Eye (tissue), 1 donor: ENCODE data around the gene AMH.
"Not testable (repeated sequence)": the region's sequence is repeated elsewhere in the genome, so short reads cannot be mapped to it uniquely, and the experiment has no call there.

Experiments
- DNase-seq: peaks from one replicate; pipeline ENCODE4 v3.0.0-alpha.2; 2015

The AMH gene

DNA sequence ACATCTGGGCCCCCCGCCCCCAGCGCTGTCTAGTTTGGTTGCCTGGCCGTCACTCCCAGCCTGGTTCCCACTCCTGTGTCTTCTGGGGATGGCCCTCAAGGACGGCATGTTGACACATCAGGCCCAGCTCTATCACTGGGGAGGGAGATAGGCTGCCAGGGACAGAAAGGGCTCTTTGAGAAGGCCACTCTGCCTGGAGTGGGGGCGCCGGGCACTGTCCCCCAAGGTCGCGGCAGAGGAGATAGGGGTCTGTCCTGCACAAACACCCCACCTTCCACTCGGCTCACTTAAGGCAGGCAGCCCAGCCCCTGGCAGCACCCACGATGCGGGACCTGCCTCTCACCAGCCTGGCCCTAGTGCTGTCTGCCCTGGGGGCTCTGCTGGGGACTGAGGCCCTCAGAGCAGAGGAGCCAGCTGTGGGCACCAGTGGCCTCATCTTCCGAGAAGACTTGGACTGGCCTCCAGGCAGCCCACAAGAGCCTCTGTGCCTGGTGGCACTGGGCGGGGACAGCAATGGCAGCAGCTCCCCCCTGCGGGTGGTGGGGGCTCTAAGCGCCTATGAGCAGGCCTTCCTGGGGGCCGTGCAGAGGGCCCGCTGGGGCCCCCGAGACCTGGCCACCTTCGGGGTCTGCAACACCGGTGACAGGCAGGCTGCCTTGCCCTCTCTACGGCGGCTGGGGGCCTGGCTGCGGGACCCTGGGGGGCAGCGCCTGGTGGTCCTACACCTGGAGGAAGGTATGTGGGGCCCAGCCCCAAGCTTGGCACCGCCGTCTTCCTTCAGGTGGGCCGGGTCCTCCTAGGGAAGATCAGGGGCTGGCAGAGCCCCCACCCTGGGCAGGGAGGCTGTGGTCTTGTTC is at the start of gene AMH:
Gene AMH, plus strand, starts transcription at position 314 of the 857 bp plus-strand sequence. Its CDS starts 10 bp downstream, at position 324.
- no peak for DNase-seq

DNA sequence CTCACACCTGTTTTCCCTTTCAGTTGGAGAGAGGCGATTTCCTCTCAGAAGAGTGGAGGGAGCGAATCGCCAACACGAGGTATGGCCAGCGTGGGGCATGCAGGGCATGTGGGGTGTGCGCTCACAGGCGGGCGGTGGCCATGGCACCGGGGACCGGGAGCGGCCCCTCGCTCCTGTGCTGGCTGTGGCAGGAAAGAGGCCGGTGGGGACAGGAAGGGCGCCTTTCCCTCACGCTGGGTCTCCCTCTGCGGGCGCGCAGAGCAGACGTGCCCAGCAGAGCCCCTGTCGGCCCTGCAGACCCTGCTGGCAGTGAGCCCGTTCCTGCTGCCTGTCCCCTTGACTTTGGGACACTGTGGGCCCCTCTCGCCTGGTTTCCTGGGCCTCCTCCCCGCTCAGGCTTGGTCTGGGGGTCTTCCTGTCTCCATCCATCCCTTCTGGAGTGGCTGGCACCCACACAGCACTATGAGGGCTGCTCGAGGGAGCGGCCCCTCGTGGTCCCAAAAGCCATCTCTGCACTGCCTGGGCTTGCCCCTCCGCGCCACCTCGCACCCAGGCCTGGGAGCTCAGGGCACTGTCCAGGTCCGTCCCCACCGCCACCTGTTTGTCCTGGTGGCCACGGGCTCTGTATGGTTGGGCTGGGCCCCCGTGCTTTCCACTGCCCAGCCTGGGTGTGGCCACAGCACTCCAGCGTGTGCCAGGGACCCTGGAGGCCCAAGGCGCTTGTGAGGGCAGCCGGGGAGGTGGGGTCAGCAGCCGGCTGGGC is 49.1 kb upstream of the AMH start:
- DNase-seq: no peak

DNA sequence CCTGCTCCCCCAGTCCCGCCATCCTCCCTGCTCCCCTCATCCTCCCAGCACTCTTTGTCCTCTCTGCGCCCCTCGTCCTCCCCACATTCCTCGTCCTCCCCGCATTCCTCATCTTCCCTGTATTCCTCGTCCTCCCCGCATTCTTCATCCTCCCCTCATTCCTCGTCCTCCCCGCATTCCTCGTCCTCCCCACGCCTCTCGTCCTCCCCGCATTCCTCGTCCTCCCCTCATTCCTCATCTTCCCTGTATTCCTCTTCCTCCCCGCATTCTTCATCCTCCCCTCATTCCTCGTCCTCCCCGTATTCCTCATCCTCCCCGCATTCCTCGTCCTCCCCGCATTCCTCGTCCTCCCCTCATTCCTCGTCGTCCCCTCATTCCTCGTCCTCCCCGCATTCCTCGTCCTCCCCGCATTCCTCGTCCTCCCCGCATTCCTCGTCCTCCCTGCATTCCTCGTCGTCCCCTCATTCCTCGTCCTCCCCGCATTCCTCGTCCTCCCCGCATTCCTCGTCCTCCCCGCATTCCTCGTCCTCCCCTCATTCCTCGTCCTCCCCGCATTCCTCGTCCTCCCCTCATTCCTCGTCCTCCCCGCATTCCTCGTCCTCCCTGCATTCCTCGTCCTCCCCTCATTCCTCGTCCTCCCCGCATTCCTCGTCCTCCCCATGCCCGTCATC is 48.4 kb upstream of the AMH start:
- DNase-seq: not testable (repeated sequence)

DNA sequence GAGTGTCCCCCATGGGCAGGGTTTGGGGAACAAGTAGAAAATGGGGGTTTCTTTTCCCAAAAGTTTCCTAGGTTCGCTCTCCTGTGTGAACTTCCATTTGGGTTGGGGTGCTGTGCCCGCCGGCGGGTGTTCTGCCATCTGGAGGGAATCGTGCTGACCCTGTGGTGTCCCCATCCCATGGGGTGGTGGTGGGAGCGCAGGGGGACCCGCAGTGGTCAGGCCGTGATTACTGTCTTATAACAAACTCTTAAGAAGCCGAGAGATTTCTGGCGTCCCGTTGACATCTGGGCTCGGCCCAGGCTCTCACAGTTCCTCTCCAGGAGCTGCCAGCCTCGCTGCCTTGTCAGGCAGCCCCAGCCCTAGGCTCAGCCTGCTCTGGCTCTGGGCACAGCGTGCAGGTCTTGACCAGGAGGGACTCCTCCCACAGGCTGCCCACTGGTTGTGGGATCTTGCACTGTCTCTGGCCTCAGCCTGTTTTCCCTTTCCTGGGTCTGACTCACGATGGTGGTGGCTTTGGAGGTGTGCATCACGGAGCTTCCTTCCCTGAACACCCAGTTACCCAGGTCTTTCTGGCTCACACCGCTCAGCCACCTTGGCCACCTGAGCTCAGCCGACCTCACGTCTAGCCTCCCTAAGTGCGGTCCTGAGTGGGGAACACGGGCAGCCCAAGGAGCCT is 47.5 kb upstream of the AMH start:
- DNase-seq: no peak

DNA sequence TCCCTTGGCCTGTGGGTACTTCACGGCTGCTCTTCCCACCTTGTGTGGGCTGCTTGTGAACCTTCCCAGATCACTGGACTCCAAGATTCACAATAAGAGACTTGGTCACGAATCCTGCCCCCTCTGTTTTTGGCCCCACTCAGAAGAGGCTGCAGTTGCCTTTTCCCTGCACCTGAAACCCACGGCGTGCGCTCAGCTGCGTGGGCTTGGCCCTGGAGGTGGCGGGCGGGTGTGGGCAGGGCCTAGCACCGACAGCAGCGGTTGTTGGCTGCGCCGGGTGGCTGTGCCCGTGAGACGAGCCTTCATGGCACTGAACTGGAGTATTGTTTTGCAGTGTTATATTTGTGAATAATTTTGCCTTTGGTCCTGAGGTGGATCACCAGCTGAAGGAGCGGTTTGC is 46.8 kb upstream of the AMH start:
- DNase-seq: no peak

DNA sequence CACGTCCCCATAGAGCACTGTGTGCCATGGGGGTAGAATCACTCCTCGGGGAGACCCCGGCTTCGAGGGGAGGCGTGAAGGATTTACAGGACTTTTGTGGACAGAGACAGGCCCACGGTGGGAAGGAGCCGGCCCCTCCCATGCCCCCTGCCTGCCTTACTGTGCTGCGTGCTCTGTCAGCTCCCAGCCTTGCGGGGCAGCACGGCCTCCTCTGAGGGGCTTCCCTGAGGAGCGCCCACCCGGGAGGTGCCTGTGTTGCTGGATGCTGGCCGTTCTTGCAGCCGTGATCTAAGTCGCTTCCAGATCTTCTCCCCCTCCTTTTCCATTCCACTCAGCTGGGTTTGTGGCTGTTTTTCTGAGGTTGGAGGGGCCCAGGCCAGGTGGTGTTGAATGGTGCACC is 42.1 kb upstream of the AMH start:
- no peak for DNase-seq

DNA sequence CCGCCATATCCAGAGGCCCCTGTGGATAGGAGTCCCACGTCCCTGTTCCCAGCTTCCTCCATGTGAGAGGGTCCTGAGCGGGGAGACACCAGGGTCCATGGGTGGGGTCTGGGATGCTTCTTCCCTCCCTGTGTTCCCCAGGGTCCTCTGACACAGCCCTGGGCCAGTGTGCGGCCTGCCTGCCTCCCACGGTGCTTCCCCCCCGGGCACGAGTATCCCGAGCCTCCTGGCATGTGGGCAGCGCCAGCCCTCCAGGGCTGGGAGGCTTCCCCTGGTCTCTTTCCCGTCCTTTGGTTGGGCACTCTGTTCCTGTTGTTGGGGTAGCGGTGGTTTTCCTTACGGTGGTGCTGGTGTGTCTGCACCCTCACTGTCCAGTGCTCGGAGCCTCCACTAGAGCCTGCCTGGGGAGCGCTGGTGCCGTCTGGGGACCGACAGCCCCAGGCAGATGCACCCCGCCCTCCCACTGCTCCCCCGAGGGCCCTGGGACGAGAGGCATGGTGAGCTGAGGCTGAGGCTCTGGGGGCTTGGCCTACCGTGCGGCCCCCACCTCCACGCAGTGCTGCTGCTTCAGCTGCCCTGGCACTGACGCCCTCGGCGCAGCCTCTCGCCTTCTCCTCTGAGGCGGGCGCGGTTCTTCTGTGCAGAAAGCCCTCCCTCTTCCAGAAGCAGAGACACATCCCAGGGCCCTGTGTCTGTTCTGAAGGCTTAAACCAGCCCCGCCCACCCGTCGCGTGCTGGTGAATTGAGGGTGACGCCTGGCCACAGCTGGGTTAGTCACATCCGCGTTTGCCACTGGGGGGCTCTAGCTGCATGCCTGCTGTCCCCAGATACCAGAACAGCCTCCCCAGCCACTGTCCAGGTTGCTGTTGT is 40.9 kb upstream of the AMH start:
- DNase-seq: peak; percentile 45

DNA sequence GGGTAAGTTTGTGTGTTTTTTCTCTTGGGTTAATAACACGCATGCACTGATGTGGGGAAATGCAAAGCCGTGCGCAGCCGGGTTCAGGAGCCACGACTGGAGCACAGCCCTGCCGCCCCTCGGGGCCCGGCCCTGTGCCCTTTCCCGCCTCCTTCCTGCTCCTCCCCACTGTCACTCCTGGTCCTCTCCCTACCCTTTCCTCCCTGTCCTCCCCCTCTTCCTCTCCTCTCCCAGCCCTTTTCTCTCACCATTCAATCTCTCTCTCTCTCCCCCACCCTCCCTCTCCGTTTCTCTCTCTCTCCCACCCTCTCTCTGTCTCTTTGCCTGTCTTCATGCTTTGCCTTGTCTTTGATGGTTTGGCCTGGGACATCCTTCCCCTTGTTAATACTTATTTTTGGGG is 40.1 kb upstream of the AMH start:
- DNase-seq: no peak

DNA sequence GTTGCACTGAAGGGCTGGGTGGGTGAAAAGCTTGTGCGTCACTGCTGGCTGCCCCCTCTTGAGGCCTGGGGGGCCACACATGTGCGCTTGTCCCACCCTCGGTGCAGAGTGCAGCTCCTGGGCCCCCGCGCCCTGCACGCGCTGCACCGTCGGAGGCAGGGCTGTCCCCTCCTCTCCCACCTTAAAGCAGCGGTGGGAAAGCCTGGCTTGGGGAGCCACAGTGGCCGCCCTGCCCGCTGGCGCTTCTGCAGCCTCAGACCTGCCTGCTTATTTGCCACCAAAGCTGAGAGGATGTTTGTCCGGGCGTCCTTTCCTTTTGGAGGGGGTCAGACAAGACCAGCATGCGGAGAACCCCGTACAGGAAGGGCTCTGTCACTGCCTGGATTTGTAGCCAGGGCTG is 39.7 kb upstream of the AMH start:
- DNase-seq: no peak

DNA sequence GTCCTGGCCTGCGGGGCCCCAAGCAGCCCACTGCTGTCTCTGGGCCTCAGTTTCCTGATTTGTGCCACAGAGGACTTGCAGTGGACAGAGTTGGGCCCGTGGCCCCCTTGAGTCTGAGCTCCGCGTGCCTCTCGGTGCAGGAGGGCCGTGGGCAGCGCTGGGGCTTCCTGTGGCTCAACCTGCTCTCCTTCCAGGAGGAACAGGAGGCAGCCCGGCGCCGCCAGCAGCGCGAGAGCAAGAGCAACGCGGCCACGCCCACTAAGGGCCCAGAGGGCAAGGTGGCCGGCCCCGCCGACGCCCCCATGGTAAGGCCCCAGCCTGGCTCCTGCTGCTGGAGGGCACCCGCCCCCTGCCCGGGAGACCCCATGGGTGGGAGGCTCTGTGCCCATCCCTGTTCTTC is 38.9 kb upstream of the AMH start:
- no peak for DNase-seq

DNA sequence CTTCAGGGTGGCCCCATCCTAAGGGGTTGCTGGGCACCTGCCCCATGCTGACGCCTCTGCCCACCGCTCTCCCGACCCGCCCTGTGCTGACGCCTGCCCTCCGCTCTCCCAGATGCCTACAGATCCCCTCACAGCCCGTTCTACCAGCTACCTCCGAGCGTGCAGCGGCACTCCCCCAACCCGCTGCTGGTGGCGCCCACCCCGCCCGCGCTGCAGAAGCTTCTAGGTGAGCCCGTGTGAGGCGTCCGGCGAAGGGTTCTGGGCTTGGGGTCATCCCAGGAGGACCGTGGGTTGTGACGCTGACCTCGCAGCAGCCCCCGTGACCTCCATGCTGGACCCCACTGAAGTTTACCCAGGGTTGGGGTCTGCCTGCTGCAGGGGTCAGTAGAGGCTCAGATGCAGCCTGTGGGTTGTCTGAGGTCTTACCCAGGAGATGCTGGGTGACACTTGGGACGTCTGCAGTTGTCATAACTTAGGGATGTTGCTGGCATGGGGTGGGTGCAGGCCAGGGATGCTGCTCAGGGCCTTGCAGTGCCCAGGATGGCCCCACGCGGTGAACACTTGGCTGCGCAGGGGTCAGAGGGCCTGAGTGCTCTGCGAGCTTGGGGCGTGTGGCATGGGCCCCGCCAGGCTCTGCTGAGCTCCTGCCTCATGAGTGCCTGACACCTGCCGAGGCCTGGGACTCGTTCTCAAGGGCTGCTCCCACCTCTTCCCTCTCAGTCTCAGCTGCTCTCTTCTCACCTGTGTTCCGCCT is 38.0 kb upstream of the AMH start:
- DNase-seq: no peak

DNA sequence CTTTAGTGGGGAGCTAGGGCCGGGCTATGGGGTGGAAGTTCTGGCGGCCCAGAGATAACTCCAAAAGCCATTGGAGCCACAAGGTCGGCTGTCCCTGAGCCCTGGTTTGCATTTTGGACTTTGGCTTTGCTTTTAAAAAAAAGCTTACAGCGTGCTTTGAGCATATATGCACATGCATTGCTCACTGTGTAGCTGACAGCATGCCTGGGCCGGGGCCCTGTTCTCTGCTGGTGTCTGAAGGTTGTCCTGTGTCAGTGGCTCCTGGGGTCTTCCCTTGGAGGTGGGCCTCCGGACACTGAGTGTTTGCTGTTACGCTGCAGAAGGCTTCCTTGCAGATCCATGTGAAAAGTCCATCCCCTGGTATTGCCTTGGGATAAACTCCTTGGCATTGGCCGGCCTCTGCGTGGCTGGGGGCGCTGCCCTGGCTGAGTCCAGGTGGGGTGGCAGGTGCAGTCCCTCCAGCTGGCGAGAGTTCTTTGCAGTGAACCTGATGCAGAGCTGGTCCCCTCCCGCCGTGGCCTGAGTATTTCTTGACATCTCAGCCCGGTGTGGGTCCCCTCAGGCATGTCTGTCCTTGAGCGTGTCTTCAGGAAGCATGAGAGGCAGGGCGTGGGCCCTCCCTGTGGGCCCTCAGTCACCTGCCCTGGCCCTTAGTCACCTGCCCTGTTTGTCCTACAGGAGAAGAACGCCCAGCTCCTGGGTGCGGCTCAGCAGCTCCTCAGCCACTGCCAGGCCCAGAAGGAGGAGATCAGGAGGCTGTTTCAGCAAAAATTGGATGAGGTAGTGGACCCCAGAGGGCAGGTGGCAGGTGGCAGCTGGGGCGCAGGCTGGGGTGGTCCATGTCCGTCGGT is 36.0 kb upstream of the AMH start:
- DNase-seq: peak; percentile 21

DNA sequence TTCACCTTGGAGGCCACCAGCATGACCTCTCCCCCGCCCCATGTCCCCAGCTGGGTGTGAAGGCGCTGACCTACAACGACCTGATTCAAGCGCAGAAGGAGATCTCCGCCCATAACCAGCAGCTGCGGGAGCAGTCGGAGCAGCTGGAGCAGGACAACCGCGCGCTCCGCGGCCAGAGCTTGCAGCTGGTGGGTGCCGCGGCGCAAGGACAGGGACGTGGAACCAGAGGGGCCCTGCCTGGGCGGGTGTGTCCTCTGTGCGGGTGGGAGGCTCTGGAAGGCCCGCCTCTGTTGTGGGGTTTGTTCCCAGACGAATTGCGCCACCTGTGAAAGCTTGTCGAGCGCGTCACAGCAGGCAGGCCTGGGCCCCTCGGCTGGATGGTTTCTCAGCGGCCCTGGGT is 35.3 kb upstream of the AMH start:
- peak; percentile 55 for DNase-seq

DNA sequence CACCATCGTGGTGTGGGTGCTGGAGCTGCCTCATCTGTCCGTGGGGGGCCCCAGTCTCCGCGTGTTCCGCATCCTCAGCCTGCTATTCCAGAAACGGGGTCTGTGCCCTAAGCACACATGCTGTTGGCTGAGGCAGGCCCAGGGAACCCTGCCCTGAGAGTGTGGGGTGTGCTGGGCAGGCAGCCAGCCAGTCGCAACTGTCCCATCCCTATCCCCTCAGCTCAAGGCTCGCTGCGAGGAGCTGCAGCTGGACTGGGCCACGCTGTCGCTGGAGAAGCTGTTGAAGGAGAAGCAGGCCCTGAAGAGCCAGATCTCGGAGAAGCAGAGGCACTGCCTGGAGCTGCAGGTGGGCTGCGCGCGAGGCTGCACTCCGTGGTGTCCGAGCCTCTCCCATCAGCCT is 34.9 kb upstream of the AMH start:
- DNase-seq: no peak

DNA sequence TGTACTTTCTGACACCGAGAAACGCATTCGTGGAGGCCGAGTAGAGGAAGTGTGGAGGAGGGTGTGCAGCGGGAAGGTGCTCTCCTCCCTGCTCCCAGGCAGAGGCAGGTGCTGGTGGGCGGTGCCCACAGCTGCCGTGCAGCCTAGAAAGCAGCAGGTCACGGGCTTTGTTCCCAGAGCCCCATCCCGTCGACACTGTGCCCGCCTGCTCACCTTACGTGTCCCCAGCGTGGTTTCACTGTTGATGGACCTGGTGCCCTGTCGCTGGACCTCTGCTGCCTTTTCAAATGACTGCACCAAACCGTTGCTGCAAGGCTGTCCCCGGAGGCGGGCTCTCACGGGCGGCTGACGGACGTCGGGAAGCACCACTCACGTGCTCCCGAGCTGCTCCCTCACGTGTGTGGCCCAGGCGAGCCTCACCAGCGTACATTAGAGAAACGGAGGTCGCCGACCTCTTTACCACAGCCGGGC is 33.8 kb upstream of the AMH start:
- peak; percentile 43 for DNase-seq

DNA sequence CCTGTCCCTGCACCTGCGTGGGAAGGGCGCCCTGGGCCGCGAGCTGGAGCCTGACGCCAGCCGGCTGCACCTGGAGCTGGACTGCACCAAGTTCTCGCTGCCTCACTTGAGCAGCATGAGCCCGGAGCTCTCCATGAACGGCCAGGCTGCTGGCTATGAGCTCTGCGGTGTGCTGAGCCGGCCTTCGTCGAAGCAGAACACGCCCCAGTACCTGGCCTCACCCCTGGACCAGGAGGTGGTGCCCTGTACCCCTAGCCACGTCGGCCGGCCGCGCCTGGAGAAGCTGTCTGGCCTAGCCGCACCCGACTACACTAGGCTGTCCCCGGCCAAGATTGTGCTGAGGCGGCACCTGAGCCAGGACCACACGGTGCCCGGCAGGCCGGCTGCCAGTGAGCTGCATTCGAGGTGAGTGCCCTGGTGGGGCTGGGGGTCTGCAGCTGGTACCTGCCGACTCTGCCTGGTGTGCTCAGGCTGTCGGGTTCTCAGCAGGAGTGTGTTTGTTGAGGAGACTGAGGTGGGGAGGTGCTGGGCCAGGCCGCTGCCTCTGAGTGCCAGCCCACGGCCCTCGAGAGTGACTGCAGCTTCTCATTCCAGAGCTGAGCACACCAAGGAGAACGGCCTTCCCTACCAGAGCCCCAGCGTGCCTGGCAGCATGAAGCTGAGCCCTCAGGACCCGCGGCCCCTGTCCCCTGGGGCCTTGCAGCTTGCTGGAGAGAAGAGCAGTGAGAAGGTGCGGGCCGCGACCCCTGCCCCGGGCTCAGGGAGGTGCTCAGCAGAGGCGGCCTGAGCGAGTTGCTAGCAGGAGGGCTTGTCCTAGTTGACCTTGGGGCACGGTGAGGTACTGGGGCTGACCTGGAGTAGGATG is 32.5 kb upstream of the AMH start:
- no peak for DNase-seq

DNA sequence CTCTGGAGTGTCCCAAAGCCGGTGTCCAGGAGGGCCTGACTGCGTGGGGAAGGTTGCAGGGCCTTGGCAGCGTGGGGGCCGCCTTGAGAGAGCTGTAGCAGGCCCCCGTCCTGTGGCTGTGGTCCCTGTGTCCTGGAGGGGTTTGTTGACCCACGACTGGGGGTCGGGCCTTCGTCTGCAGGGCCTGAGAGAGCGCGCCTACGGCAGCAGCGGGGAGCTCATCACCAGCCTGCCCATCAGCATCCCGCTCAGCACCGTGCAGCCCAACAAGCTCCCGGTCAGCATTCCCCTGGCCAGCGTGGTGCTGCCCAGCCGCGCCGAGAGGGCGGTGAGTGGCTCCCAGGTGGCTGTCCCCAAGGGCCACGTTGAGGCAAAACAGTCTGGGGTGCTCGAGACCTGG is 31.5 kb upstream of the AMH start:
- DNase-seq: no peak

DNA sequence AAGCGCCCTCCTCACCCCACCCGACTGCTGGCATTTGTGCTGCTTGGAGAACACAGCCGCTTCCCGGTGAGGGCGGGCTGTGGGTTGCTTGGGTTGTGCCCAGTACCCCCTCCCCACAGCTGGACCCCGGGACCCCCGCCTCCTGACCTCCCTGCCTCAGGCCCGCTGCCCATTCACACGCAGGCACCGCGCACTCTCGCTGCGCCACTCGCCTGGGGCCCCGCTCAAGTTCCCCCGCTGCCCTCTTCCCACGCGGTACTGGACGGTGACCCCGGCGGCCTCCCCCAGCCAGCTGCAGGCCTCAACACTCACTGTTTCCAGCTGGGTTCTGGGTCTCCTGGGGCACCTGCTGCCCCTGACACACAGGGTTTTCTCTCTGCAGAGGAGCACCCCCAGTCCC is 29.4 kb upstream of the AMH start:
- DNase-seq: no peak

DNA sequence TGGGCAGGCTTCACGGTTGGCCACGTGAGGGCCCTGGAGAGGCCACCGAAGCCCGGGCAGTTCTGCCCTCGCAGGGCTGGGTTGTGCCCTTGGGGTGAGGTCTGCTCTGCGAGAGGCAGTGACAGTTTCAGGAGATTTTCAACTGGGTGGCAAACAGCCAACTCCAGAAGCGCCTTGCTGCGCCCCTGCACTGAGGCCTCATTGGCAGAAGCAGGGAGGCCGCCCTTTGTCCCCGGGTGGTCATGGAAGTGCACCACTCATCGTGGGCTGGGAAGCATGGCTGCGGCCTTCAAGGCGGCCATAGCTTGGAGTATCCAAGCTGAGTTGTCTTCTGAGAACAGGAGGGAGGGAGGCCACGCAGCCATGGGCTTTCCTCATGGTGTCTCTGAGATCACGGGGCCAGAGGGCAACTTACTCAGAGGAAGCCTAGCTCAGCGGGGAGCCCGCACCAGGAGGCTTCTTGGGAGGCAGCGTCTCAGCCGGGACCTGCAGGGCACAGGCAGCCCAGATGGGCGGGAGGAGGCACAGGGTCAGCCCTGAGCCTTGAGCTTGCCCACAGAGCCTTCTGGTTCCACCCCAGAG is 27.8 kb upstream of the AMH start:
- DNase-seq: no peak
